A549 (cell line): ENCODE measurements around the gene NUDT1. TPM values are rescaled to one million over a fixed set of nuclear protein-coding genes. Genes with fewer than 3 reads are reported as not detected.

Experiments
- ATAC-seq, 2 experiments: fragments of 200-7000 bp in 1 of 2; fragments of >200 bp in 1 of 2; cut with Nextera tagmentation in 1 of 2; cut with Tn5 transposase in 1 of 2; 3 replicates each; pipeline versions ENCODE4 v1.8.0 to v1.9.1; 2018 to 2020; ENCODE audit warnings: mild to moderate bottlenecking in 1 of 2, moderate library complexity in 1 of 2
- CTCF ChIA-PET: fragments of 300-600 bp; sonication (Branson Sonifier 250); formaldehyde crosslinking; extraction: SDS; loops from one replicate; lab custom pipeline; 2021; ENCODE audit warnings: antibody characterized with exemption, inconsistent platforms; lab: Yijun Ruan, JAX
- POLR2A ChIA-PET: fragments of 350-600 bp; formaldehyde crosslinking; extraction: SDS; loops from one replicate; lab custom pipeline; 2021; ENCODE audit warnings: antibody characterized with exemption, inconsistent platforms; lab: Yijun Ruan, JAX
- DNase-seq, 2 experiments: peaks; one replicate each; pipeline versions ENCODE4 v3.0.0 to v3.0.0-alpha.2; 2011 to 2016; ENCODE audit warnings: low read depth in 1 of 2, low spot score in 1 of 2
- FAIRE-seq: peaks from 2 replicates; lab custom pipeline; 2011; peaks lifted over from hg19 to GRCh38; lab: Jason Lieb, UNC
- H3K27ac ChIP-seq, 2 experiments: fragments of >200 bp; sonication (Bioruptor Twin); formaldehyde crosslinking; 3 replicates each; pipeline ENCODE4 v1.5.1; 2016 to 2017
- H3K4me1 ChIP-seq: fragments of >200 bp; sonication (Bioruptor Twin); formaldehyde crosslinking; 3 replicates; pipeline ENCODE4 v1.6.1; 2016
- H3K4me2 ChIP-seq: fragments of >200 bp; sonication (Bioruptor Twin); formaldehyde crosslinking; 3 replicates; pipeline ENCODE4 v1.6.1; 2016
- H3K4me3 ChIP-seq: fragments of >200 bp; sonication (Bioruptor Twin); formaldehyde crosslinking; 3 replicates; pipeline ENCODE4 v1.5.1; 2016
- H3K9me3 ChIP-seq: fragments of >200 bp; sonication (Bioruptor Twin); formaldehyde crosslinking; 3 replicates; pipeline ENCODE4 v1.6.1; 2016
- CBX2 ChIP-seq: fragments of 200-600 bp; sonication (generic); IDR thresholded peaks from 2 replicates; pipeline ENCODE4 v1.6.1; 2016; ENCODE audit warnings: low read depth, mild to moderate bottlenecking, borderline replicate concordance
- CBX8 ChIP-seq: fragments of 200-600 bp; sonication (generic); IDR thresholded peaks from 2 replicates; pipeline ENCODE4 v1.6.1; 2016
- CEBPB ChIP-seq, 2 experiments: fragments of >200 bp in 1 of 2; sonication (Bioruptor Twin) in 1 of 2; formaldehyde crosslinking in 1 of 2; IDR thresholded peaks; 2 replicates each; pipeline ENCODE4 v1.6.1; 2012 to 2016
- CHD4 ChIP-seq: fragments of 200-600 bp; sonication (generic); IDR thresholded peaks from 2 replicates; pipeline ENCODE4 v1.6.1; 2016; ENCODE audit warnings: antibody characterized with exemption, mild to moderate bottlenecking, borderline replicate concordance
- CTCF ChIP-seq: fragments of >200 bp; sonication (Bioruptor Twin); formaldehyde crosslinking; IDR thresholded peaks from 3 replicates; pipeline ENCODE4 v1.5.1; 2016
- FOSB ChIP-seq: fragments of 250-450 bp; sonication (Bioruptor Pico); IDR thresholded peaks from 2 replicates; pipeline ENCODE4 v1.5.0; 2020; ENCODE audit warnings: mild to moderate bottlenecking, moderate library complexity
- HEYL ChIP-seq: fragments of 250-450 bp; sonication (Bioruptor Pico); IDR thresholded peaks from 2 replicates; pipeline ENCODE4 v1.8.0; 2021; ENCODE audit warnings: mild to moderate bottlenecking, moderate library complexity
- HOXB5 ChIP-seq: fragments of 250-450 bp; sonication (Bioruptor Pico); IDR thresholded peaks from 2 replicates; pipeline ENCODE4 v1.5.0; 2020; ENCODE audit warnings: mild to moderate bottlenecking, moderate library complexity
- JUN ChIP-seq, 2 experiments: fragments of >200 bp; sonication (Bioruptor Twin); formaldehyde crosslinking; IDR thresholded peaks; 2 replicates in 1 of 2; 3 replicates in 1 of 2; pipeline ENCODE4 v1.6.1; 2016 to 2017
- JUNB ChIP-seq: fragments of >200 bp; sonication (Bioruptor Twin); formaldehyde crosslinking; IDR thresholded peaks from 2 replicates; pipeline ENCODE4 v1.6.1; 2016
- KDM1A ChIP-seq: fragments of 200-600 bp; sonication (generic); IDR thresholded peaks from 2 replicates; pipeline ENCODE4 v1.6.1; 2016; ENCODE audit warnings: low read depth, mild to moderate bottlenecking
- MAZ ChIP-seq: fragments of 150-350 bp; IDR thresholded peaks from 2 replicates; pipeline ENCODE4 v1.6.1; 2014; ENCODE audit warnings: antibody characterized with exemption, low read depth, low read length, borderline replicate concordance
- MYC ChIP-seq: IDR thresholded peaks from 2 replicates; pipeline ENCODE4 v1.6.1; 2012; ENCODE audit warnings: mild to moderate bottlenecking, inconsistent platforms, low read length, improper control_type of control experiment, borderline replicate concordance
- NR3C1 ChIP-seq: fragments of >200 bp; sonication (Bioruptor Twin); formaldehyde crosslinking; IDR thresholded peaks from 3 replicates; pipeline ENCODE4 v1.6.1; 2017
- POLR2AphosphoS2 ChIP-seq: conservative IDR thresholded peaks from 2 replicates; pipeline ENCODE4 v1.6.1; 2012; ENCODE audit warnings: low read length, improper control_type of control experiment, inconsistent platforms
- RAD21 ChIP-seq, 2 experiments: fragments of >200 bp in 1 of 2; sonication (Bioruptor Twin) in 1 of 2; formaldehyde crosslinking in 1 of 2; IDR thresholded peaks in 1 of 2; conservative IDR thresholded peaks in 1 of 2; 2 replicates in 1 of 2; 3 replicates in 1 of 2; pipeline ENCODE4 v1.6.1; 2012 to 2018; ENCODE audit warnings: inconsistent platforms in 1 of 2
- SMC3 ChIP-seq: fragments of >200 bp; sonication (Bioruptor Twin); formaldehyde crosslinking; IDR thresholded peaks from 3 replicates; pipeline ENCODE4 v1.6.1; 2018; ENCODE audit warnings: inconsistent platforms
- TFCP2L1 ChIP-seq: fragments of 250-450 bp; sonication (Bioruptor Pico); IDR thresholded peaks from 2 replicates; pipeline ENCODE4 v1.5.0; 2021; ENCODE audit warnings: mild to moderate bottlenecking
- TP53 ChIP-seq: fragments of 250-450 bp; sonication (Bioruptor Pico); IDR thresholded peaks from 2 replicates; pipeline ENCODE4 v1.5.0; 2021; ENCODE audit warnings: mild to moderate bottlenecking, moderate library complexity
- USF2 ChIP-seq: fragments of 450-650 bp; IDR thresholded peaks from 2 replicates; pipeline ENCODE4 v1.6.1; 2014; ENCODE audit warnings: antibody characterized with exemption
- WGBS: methylation state at CpG from one replicate; pipeline ENCODE4 v1.1.6; 2017; ENCODE audit errors: missing lambda C conversion rate; 5-methylcytosine and 5-hydroxymethylcytosine counted together
- polyA plus RNA-seq, 4 experiments: library from polyadenylated mRNA; depleted of rRNA in 3 of 4; stranded (reverse); fragments of >200 nt; fragmentation: RNase III in 1 of 4; extraction: RNeasy Plus Mini Kit Qiagen cat#74134 plus additional on column Dnase treatment in 1 of 4; gene quantifications; 2 replicates in 3 of 4; 3 replicates in 1 of 4; pipeline ENCODE4 v1.2.3, GENCODE V29; 2011 to 2017
- TF ChIP-seq, protein P1 (sequence below): fragments of >200 bp; sonication (Bioruptor Twin); formaldehyde crosslinking; IDR thresholded peaks from 3 replicates; pipeline ENCODE4 v1.6.1; 2016

The NUDT1 gene
- polyA plus RNA-seq, 2 of the 4 experiments (the other 2 are of a cell fraction) = 38.3 to 92.3 TPM

DNA sequence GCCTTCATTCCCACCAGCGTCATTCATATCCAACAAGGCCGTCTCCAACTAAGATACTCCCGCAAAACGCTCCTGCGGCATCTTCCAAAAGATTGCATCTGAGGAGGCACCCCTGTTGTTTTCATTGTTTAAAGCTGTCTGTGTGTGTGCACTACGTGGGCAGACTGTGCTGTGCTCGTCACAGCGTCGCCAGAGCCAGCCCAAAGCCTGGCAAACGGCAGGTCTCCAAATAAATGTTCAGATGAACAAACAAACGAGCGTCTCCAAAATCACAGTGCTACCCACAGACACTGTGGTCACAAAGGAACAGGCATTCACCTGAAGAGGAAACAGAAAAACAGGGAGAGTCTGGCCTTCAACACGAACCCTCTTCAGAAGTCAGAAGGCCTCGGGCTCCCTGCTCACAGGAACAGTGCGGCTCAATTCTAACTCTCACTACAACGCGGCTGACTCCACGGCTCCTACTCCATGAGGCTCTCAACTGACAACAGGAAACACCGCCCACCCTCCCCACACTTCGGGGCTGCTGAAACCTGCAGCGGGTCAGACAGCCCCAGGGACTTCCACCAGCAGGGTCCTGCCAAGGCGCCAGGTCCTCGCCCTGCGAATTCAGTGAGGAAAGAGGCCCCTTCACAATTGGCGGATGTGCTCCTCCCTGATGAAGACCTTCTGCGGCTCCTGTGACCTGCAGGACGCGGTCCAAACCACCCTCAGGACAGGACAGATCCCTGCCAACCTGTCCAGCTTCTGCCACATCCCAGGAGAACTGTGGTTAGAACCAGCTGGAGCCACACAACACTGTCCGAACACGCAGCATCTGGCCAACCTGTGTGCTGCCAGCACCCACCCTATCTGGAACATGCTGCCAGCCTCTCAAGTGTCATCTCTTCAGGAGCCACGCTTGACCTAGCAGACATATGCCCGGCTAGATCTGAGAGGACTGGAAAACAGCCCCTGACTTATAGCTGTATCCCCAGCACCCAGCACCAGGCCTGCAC, 45.3 kb upstream of the NUDT1 start:
- no peak overlapping the region for H3K4me2 ChIP-seq
- ATAC-seq = no peak
- no peak overlapping the region for H3K27ac ChIP-seq
- WGBS = 94% methylated on average over 31 of the region's 32 CpGs
- peaks cover 7% of the 10 kb centered on the region for H3K9me3 ChIP-seq
- H3K4me3 ChIP-seq = no peak overlapping the region
- TF ChIP-seq HOXB5 (CRISPR knock-in tag) (no peak), KDM1A (no peak), USF2 (no peak), NR3C1 (no peak), SMC3 (no peak), JUNB (no peak), HEYL (CRISPR knock-in tag) (no peak), CTCF (no peak), POLR2AphosphoS2 (no peak), CBX8 (no peak), MAZ (no peak), CBX2 (no peak), CHD4 (no peak)
- TF ChIP-seq, all 56 proteins: peak for 0
- ChIA-PET POLR2A (no interaction called here), CTCF (interaction anchor here (0.6 to 2.6 kb wide), 3 partner anchors 8 to 15 kb away, joined by 3 to 11 read pairs (median 6); no protein-coding TSS in a partner anchor)
- no peaks in the 10 kb centered on the region for H3K4me1 ChIP-seq
- FAIRE-seq (no peak), DNase-seq (no peak)

- Histone ChIP-seq H3K4me2 (no peak overlapping the region), H3K4me3 (no peak overlapping the region), H3K27ac (no peak overlapping the region), H3K9me3 (peaks cover 7% of the 10 kb centered on the region), H3K4me1 (no peaks in the 10 kb centered on the region)
- no peak for ATAC-seq
- CTCF ChIA-PET = interaction anchor here (0.6 kb wide), 1 partner anchor 14 kb away, joined by 3 read pairs; no protein-coding TSS in a partner anchor
- TF ChIP-seq TP53 (CRISPR knock-in tag) (no peak), RAD21 (conservative IDR thresholded peaks at IDR 0.05 in 1 of 2, IDR thresholded peaks at IDR 0.05 in 1 of 2) (no peak), JUN (IDR thresholded peaks at IDR 0.05) (no peak), CEBPB (IDR thresholded peaks at IDR 0.05) (no peak), TFCP2L1 (CRISPR knock-in tag) (no peak), FOSB (CRISPR knock-in tag) (no peak), MYC (no peak)
- TF ChIP-seq, protein P1, sequence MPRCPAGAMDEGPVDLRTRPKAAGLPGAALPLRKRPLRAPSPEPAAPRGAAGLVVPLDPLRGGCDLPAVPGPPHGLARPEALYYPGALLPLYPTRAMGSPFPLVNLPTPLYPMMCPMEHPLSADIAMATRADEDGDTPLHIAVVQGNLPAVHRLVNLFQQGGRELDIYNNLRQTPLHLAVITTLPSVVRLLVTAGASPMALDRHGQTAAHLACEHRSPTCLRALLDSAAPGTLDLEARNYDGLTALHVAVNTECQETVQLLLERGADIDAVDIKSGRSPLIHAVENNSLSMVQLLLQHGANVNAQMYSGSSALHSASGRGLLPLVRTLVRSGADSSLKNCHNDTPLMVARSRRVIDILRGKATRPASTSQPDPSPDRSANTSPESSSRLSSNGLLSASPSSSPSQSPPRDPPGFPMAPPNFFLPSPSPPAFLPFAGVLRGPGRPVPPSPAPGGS = no peak
- TF ChIP-seq, all 56 proteins: peak for 0
- WGBS = 97% methylated on average over 18 of the region's 21 CpGs
- DNase-seq (no peak), FAIRE-seq (no peak)
- POLR2A ChIA-PET = no interaction called here
Observed at GRCh38 chr7:2197436-2198155, 44.4 kb upstream of the NUDT1 start.
